C4-2B (cell line): ENCODE results near the gene CTSH.

Source experiments
- H3K27ac ChIP-seq: fragments of 450-650 bp; 2 replicates; pipeline ENCODE4 v1.5.1; 2017
- ZFX ChIP-seq: fragments of 450-650 bp; IDR thresholded peaks from 2 replicates; pipeline ENCODE4 v1.6.1; 2017
- TF ChIP-seq, protein P1 (sequence below): fragments of 450-650 bp; conservative IDR thresholded peaks from 2 replicates; pipeline ENCODE4 v1.5.1; 2017; ENCODE audit warnings: mild to moderate bottlenecking

Gene CTSH

DNA sequence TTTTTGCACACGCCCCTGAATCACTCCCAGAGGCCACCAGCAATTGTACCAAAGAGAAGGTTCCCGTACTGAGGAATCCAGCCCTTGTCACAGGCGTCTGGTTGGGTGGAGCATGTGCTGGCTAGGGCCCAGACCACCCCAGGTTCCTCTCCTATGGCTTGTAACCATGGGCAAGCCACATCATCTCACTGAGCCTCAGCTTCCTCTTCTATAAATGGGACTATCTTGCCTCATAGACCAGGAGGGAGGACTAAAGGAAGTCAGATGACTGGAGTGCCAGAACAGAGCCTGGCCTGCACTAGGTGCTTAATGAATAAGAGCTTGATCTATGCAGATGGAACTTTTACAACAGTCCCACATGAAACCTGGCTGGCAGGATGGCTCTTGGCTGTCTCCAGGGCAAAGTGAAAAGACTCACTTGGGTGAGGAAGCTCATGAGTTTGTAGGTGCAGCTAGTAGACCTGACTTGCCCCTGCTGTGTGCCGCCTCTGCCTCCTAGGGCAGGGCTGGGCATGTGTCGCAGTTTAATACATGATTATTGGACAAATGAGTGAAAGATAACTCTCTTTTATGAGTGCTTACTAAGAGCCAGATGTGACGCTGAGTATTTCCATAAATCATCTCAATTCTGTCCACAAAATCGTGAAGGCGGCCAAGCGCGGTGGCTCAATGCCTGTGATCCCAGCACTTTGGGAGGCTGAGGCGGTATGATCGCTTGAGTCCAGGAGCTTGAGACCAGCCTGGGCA is 29.3 kb downstream of the CTSH start:
- TF ChIP-seq ZFX: no peak
- TF ChIP-seq, protein P1, sequence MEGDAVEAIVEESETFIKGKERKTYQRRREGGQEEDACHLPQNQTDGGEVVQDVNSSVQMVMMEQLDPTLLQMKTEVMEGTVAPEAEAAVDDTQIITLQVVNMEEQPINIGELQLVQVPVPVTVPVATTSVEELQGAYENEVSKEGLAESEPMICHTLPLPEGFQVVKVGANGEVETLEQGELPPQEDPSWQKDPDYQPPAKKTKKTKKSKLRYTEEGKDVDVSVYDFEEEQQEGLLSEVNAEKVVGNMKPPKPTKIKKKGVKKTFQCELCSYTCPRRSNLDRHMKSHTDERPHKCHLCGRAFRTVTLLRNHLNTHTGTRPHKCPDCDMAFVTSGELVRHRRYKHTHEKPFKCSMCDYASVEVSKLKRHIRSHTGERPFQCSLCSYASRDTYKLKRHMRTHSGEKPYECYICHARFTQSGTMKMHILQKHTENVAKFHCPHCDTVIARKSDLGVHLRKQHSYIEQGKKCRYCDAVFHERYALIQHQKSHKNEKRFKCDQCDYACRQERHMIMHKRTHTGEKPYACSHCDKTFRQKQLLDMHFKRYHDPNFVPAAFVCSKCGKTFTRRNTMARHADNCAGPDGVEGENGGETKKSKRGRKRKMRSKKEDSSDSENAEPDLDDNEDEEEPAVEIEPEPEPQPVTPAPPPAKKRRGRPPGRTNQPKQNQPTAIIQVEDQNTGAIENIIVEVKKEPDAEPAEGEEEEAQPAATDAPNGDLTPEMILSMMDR: no peak
- no peak overlapping the region for H3K27ac ChIP-seq

DNA sequence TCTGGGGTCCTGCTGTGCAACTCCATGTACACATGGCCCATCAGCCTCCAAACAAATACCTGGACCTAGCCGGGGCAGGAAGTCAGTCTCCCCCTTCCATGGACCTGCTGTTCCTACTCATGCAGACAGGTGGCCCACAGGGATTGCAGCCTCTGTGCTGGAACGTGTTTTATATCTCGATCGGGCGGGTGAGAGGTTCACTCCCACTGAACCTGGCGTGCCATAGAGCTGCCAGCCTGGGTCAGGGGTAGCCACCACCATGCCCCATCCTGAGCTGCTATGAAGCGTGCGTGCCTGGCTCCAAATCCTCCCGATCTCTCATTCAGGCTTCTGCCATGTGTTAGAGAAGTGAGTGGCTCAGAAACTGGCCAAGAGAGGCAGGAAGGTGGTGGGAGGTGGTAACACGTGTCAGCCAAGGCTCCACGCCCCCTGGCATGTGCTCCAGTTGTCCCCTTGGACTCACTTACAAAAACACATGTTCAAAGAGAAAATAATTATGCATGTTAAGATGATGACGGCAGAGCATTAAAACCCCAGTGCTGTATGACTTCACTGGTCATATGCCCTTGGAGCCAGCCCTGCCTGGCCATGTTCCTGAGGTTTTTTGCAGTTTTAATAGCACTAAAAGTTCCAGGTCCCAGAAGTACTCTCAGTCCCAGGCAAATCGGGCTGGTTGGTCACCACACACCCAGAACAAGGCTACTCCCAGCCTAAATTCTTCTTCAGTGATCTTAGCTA is 30.6 kb downstream of the CTSH start:
- H3K27ac ChIP-seq: no peak overlapping the region
- TF ChIP-seq ZFX: no peak
- TF ChIP-seq, protein P1: peak; percentile 46; the same call in 1 of the 2 replicates

DNA sequence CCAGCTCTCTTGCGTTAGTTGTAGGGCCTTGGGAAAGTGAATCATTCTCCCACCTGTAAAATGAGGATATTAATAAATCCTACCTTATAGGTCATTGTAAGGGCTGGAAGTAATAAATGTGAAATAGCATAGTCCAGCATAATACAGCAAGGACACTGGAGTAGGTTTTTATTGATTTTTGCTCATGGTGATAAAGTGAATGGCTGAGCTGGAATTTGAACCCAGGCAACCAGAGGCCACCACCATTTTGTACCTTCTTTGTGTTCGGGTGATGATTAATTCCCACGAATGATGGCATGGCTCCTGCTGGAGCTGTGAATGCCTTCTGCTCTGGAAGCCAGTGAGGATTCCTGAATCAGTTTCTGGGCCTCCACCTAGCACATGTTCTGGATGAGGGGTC is 31.8 kb downstream of the CTSH start:
- no peak for TF ChIP-seq ZFX
- TF ChIP-seq, protein P1: no peak
- no peak overlapping the region for H3K27ac ChIP-seq

DNA sequence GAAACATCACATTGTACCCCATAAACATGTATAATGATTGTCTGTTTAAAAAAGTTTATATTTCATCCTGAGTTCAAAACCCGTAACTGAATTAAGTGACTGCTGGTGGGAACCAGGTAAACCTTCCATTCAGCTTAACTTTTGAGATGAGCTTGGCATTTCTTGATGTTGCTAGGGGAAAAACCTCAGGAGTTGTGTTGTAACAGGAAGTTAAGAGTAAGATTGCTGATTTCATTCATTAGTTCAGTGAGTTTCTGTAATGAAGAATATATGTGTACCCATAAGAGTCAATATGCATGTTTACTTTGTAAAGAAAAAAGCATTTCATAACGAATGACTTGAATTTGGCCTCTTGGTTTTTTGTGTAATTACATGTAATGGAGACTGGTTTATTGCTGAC is 32.5 kb downstream of the CTSH start:
- H3K27ac ChIP-seq: no peak overlapping the region
- TF ChIP-seq, protein P1: no peak
- TF ChIP-seq ZFX: no peak

DNA sequence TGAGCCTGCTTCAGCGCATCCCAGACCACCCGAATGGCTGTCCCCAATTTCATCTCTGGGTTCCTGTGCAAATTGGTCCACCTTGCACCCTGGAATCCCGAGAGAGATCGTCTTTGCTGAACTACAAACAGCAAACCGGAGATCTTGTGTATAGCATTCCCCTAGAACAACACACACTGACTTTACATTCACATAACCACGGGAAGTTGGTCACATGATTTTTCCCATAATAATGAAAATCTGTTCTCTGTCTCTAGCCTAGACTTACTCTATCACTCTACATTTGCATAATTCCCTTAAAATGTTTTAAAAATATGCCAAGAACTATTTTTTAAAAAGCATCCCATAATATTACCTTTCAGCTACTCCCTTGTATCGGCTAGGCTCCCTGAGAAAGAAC is 34.6 kb downstream of the CTSH start:
- no peak overlapping the region for H3K27ac ChIP-seq
- no peak for TF ChIP-seq ZFX
- TF ChIP-seq, protein P1: no peak

DNA sequence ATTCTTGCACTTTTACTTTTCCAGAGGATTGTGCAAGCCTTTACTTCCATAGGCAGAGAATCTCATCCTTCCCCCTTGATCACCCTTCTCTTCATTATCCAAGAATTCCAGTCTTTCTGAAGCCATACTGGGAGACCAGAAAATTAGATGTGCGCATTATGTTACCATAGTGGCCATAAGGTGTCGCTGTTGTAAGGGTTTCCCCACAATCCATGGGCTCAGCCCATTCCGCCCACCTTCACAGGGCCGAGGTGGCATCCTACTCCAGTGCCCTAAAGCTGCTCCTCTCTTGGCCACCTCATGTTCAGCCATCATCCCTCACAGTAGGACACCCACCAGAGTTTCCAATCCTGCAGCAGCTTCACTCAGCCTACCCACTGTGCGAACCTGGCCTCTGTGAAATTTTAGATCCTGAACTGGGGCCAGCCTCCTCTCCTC is 35.0 kb downstream of the CTSH start:
- H3K27ac ChIP-seq: no peak overlapping the region
- TF ChIP-seq ZFX: no peak
- TF ChIP-seq, protein P1: peak; percentile 84

DNA sequence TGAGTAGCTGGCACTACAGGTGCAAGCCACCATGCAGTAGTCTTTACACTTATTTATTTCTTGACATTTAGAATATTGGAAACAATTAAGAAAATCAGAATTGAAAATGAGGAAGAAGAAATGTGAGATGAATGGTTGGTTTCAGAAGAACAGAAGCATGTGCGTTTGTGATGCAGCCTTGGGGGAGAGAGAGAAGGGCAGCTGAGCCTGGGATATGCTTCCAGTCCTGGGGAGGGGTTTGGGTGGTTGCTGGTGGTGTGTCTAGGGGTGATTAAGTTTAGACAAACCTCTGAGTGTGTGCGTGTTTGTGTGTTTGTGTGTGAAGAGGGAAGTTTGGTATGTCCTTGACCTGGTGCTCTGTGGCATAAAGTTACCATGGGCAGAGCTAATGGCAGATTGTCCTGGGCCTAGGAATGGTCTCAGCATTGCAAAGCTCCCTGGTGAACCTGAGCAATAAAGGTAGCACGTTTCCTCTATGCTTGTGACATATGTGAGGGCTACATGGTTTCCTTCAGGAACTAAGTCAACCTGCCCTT is 35.6 kb downstream of the CTSH start:
- no peak for TF ChIP-seq ZFX
- TF ChIP-seq, protein P1: no peak
- no peak overlapping the region for H3K27ac ChIP-seq
